Lung (tissue), 12 donors: ENCODE data around the gene CCDC60. TPM values are rescaled to one million over a fixed set of nuclear protein-coding genes. Genes with fewer than 3 reads are reported as not detected.

Experiments used
- ATAC-seq: fragments of 200-7000 bp; cut with Tn5 transposase; one replicate; pipeline ENCODE4 v1.9.1; 2020; ENCODE audit warnings: moderate number of reproducible peaks; ENCODE audit not compliant: insufficient read depth, low FRiP score
- DNase-seq, 3 donors: peaks; one replicate each; pipeline ENCODE4 v3.0.0-alpha.2; 2013 to 2017
- H3K27ac ChIP-seq, 2 donors: one replicate each; pipeline ENCODE4 v1.5.1; 2013; ENCODE audit warnings: mild to moderate bottlenecking in 2 of 2, moderate library complexity in 2 of 2, control low read depth in 1 of 2, inconsistent platforms in 1 of 2, low read depth in 1 of 2, low read length in 1 of 2
- H3K27me3 ChIP-seq, 3 donors: one replicate each; pipeline ENCODE4 v1.5.1; 2013; ENCODE audit warnings: low read length in 2 of 3; ENCODE audit not compliant: control insufficient read depth in 3 of 3, insufficient read depth in 3 of 3
- H3K36me3 ChIP-seq, 4 donors: one replicate each; pipeline ENCODE4 v1.5.1; 2013; ENCODE audit warnings: low read length in 4 of 4, mild to moderate bottlenecking in 1 of 4, moderate library complexity in 1 of 4; ENCODE audit not compliant: control insufficient read depth in 4 of 4, insufficient read depth in 4 of 4
- H3K4me1 ChIP-seq, 5 donors: one replicate each; pipeline ENCODE4 v1.5.1; 2013; ENCODE audit warnings: low read length in 5 of 5, mild to moderate bottlenecking in 2 of 5, moderate library complexity in 1 of 5; ENCODE audit not compliant: control insufficient read depth in 5 of 5, insufficient read depth in 5 of 5
- H3K4me3 ChIP-seq: one replicate; pipeline ENCODE4 v1.5.1; 2013; ENCODE audit warnings: mild to moderate bottlenecking, control low read depth, moderate library complexity
- H3K9ac ChIP-seq, 2 donors: one replicate each; pipeline ENCODE4 v1.5.1; 2013; ENCODE audit warnings: low read length in 2 of 2, control low read depth in 1 of 2; ENCODE audit not compliant: insufficient read depth in 1 of 2
- H3K9me3 ChIP-seq, 4 donors: one replicate each; pipeline ENCODE4 v1.5.1; 2013; ENCODE audit warnings: low read length in 3 of 4, mild to moderate bottlenecking in 1 of 4, moderate library complexity in 1 of 4; ENCODE audit not compliant: control insufficient read depth in 4 of 4, insufficient read depth in 3 of 4
- WGBS, 2 donors: extraction: QIAGEN DNeasy Blood & Tissue Kit; methylation state at CpG; one replicate each; pipeline ENCODE4 v1.1.7; 2013; 5-methylcytosine and 5-hydroxymethylcytosine counted together
- polyA plus RNA-seq, 2 donors: library from polyadenylated mRNA; stranded (reverse); fragments of 200-250 nt; gene quantifications; one replicate each; pipeline ENCODE4 v1.2.1, GENCODE V29; 2013
- total RNA-seq, 2 donors: library from RNA; depleted of rRNA in 1 of 2; stranded (reverse); fragments of >200 nt in 1 of 2; gene quantifications; one replicate each; pipeline ENCODE4 v1.2.1, GENCODE V29; 2014 to 2021
- TF ChIP-seq, protein P1 (sequence below): IDR thresholded peaks from 2 replicates; pipeline ENCODE4 v1.5.1; 2012; ENCODE audit warnings: mild to moderate bottlenecking; ENCODE audit errors: control extremely low read depth, extremely low read depth
- donor health status: control.
- donor health status: control.
- donor health status: Bipolar disorder and iron deficiency.
- donor health status: healthy.
- donor health status: DM: yes; HTN: yes; CAD: no.

Gene CCDC60
- total and polyA plus RNA-seq, 4 donors, result 2.1 to 7.6 (median 3.5) TPM

GRCh38 chr12:119314290-119314689 lies 20.2 kb upstream of the CCDC60 start:
- H3K4me3 ChIP-seq, result no peak overlapping the region
- WGBS, 2 donors, result 95 to 96% methylated on average over 5 of the region's 5 CpGs
- no peak overlapping the region for H3K9ac ChIP-seq
- H3K27me3 ChIP-seq, result no peaks in the 10 kb centered on the region
- peaks cover 0 to under 1% (median 0%) of the 10 kb centered on the region in 5 donors for H3K4me1 ChIP-seq
- no peak for ATAC-seq
- TF ChIP-seq, protein P1, sequence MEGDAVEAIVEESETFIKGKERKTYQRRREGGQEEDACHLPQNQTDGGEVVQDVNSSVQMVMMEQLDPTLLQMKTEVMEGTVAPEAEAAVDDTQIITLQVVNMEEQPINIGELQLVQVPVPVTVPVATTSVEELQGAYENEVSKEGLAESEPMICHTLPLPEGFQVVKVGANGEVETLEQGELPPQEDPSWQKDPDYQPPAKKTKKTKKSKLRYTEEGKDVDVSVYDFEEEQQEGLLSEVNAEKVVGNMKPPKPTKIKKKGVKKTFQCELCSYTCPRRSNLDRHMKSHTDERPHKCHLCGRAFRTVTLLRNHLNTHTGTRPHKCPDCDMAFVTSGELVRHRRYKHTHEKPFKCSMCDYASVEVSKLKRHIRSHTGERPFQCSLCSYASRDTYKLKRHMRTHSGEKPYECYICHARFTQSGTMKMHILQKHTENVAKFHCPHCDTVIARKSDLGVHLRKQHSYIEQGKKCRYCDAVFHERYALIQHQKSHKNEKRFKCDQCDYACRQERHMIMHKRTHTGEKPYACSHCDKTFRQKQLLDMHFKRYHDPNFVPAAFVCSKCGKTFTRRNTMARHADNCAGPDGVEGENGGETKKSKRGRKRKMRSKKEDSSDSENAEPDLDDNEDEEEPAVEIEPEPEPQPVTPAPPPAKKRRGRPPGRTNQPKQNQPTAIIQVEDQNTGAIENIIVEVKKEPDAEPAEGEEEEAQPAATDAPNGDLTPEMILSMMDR, result no peak
- no peaks in the 10 kb centered on the region for H3K36me3 ChIP-seq
- no peak overlapping the region for H3K27ac ChIP-seq
- H3K9me3 ChIP-seq, result peaks cover 0 to 2% (median 0%) of the 10 kb centered on the region in 4 donors
- no peak for DNase-seq

DNA sequence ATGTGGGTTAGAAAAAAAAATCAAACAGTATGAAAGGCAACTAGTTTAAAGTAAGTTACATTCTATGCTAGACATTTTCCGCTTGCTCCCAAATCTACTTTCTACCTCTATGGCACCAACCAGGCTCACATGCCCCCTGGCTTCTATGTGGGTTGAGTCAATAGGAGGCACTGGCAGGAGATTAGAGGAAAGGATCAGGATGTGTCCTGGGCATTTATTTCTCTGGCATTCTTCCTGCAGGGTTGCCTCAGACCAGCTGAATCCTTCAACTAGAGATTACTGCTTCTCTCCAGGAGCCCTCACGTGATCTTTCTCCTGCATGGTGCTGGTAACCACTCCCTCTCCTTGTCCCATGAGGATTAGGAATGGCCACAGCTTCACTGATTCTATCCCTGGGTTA lies 14.9 kb upstream of the CCDC60 start:
- Histone ChIP-seq H3K9ac (no peak overlapping the region), H3K27ac (no peak overlapping the region), H3K4me3 (no peak overlapping the region), H3K36me3 (no peaks in the 10 kb centered on the region), H3K4me1 (peaks cover 0 to 2% (median 0%) of the 10 kb centered on the region in 5 donors), H3K9me3 (no peaks in the 10 kb centered on the region), H3K27me3 (no peaks in the 10 kb centered on the region)
- ATAC-seq (no peak), DNase-seq (no peak)
- TF ChIP-seq, protein P1, result no peak
- WGBS, 2 donors, result 70 to 90% methylated on average over 2 of the region's 2 CpGs

DNA sequence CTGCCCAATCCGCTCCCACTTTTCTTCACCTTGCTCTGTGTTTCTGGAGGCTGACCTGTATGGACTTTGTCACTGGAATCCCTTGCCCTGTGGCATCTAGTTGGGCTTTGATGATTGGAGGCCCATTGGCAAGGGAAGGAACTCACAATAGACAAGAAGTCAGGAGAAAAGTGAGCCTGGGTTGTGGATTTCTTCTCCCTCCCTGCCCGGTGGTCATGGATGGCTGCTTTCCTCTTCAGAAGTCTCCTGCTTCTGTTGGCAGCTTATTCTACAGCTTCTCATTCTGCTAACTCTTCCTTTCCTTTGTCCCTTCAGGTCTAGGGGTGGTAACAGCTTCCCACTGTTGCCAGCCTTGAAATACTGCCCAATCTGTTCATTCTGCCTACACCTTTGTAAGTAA lies 13.9 kb upstream of the CCDC60 start:
- Histone ChIP-seq H3K27ac (no peak overlapping the region), H3K4me3 (no peak overlapping the region), H3K27me3 (no peaks in the 10 kb centered on the region), H3K36me3 (no peaks in the 10 kb centered on the region), H3K9me3 (no peaks in the 10 kb centered on the region), H3K9ac (no peak overlapping the region), H3K4me1 (peaks cover 0 to 2% (median 0%) of the 10 kb centered on the region in 5 donors)
- DNase-seq (no peak), ATAC-seq (no peak)
- TF ChIP-seq, protein P1, result no peak
- 45 to 73% methylated on average over 2 of the region's 2 CpGs for WGBS, 2 donors

DNA sequence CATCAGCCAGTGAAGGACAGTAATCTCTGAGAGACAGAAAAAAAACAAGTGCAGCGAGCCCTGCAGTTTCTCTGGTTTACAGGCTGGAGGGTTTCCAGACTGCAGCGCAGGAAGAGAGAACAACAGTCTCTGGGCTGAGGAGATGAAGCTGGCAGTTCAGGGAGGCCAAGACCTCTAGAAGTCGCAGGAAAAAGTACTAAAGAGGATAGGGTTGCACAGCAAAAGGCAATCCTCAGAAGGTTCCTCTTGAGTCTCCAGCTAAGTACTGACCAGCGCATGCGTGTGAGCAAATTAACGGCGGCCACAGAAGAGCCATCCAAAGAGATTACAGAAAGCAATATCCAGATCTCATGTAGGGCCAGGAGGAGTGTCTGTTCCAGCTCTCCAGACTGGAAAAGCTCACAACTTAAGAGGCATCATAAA lies 12.2 kb upstream of the CCDC60 start:
- TF ChIP-seq, protein P1, result no peak

More for the DNA sequence above, 12.2 kb upstream of the CCDC60 start:
- Histone ChIP-seq H3K4me3 (no peak overlapping the region), H3K36me3 (no peaks in the 10 kb centered on the region), H3K27me3 (no peaks in the 10 kb centered on the region), H3K9me3 (no peaks in the 10 kb centered on the region), H3K4me1 (peaks cover 0 to 3% (median 2%) of the 10 kb centered on the region in 5 donors), H3K9ac (no peak overlapping the region), H3K27ac (peak overlapping the region in 1 of 2 donors; percentile 40)
- WGBS, 2 donors, result 67 to 82% methylated on average over 7 of the region's 7 CpGs
- ATAC-seq (no peak), DNase-seq (peak in 2 of 3 donors; percentile 40 to 55)
